Progenitor cell of endocrine pancreas (in vitro differentiated cells): Measurements from ENCODE around the gene WFDC2. TPM values are rescaled to one million over a fixed set of nuclear protein-coding genes. Genes with fewer than 3 reads are reported as not detected.

Experiments
- DNase-seq: peaks from one replicate; pipeline ENCODE4 v3.0.0; 2021; ENCODE audit warnings: low spot score; ENCODE audit not compliant: unreplicated experiment
- H3K27ac Mint-ChIP-seq: 2 replicates; pipeline ENCODE4 v1.8.0; 2021; ENCODE audit warnings: mild to moderate bottlenecking, moderate library complexity, mixed read lengths
- H3K27me3 Mint-ChIP-seq: 2 replicates; pipeline ENCODE4 v1.8.0; 2021; ENCODE audit warnings: mixed read lengths
- H3K36me3 Mint-ChIP-seq: 2 replicates; pipeline ENCODE4 v1.8.0; 2022; ENCODE audit warnings: mixed read lengths; ENCODE audit not compliant: insufficient read depth
- H3K4me1 Mint-ChIP-seq: 2 replicates; pipeline ENCODE4 v1.8.0; 2021; ENCODE audit warnings: low read depth, mixed read lengths
- H3K4me3 Mint-ChIP-seq: 2 replicates; pipeline ENCODE4 v1.8.0; 2021; ENCODE audit warnings: low read depth, mild to moderate bottlenecking, moderate library complexity, mixed read lengths
- H3K9me3 Mint-ChIP-seq: 2 replicates; pipeline ENCODE4 v1.8.0; 2021; ENCODE audit warnings: low read depth, mixed read lengths
- CTCF ChIP-seq: fragments of 200-600 bp; sonication (generic); IDR thresholded peaks from one replicate; pipeline ENCODE4 v1.5.0; 2021; ENCODE audit warnings: antibody characterized with exemption, mild to moderate bottlenecking; ENCODE audit not compliant: unreplicated experiment
- long read RNA-seq: library from polyadenylated mRNA; unstranded; transcript quantifications from one replicate; pipeline ENCODE4 v2.0.0, GENCODE V29; 2020
- total RNA-seq: library from RNA; stranded (reverse); gene quantifications from 2 replicates; pipeline ENCODE4 v1.2.1, GENCODE V29; 2021

WFDC2 gene
- total RNA-seq: 161 and 188 TPM in 2 replicates
- long read RNA-seq, transcript WFDC2-204 (4 exons, 614 nt): major isoform, 6 of 10 reads
- long read RNA-seq, partial matches to known transcripts: 0 of 10 reads
- long read RNA-seq, other reads (novel, unspliced or antisense): 0 of 10 reads

- TF ChIP-seq CTCF: peak; percentile 39
- peaks cover 7% of the 10 kb centered on the region for H3K9me3 Mint-ChIP-seq
- H3K27me3 Mint-ChIP-seq: no peaks in the 10 kb centered on the region
- H3K4me3 Mint-ChIP-seq: peak within 1 kb of the TSS; percentile 82
- peak within 1 kb of the TSS; percentile 94 for H3K27ac Mint-ChIP-seq
- peak; percentile 55 for DNase-seq
- peaks cover 36% of the 10 kb centered on the region for H3K4me1 Mint-ChIP-seq
- peaks cover 12% of the 10 kb centered on the region for H3K36me3 Mint-ChIP-seq
Observed at GRCh38 chr20:45469336-45470261, at the start of gene WFDC2. Gene WFDC2, plus strand, starts transcription at chr20:45469753. Its CDS starts 29 bp downstream, at chr20:45469782.

- no peaks in the 10 kb centered on the region for H3K9me3 Mint-ChIP-seq
- peaks cover 13% of the 10 kb centered on the region for H3K36me3 Mint-ChIP-seq
- H3K27me3 Mint-ChIP-seq: no peaks in the 10 kb centered on the region
- peak overlapping the region; percentile 46 for H3K27ac Mint-ChIP-seq
- no peak overlapping the region for H3K4me3 Mint-ChIP-seq
- TF ChIP-seq CTCF: no peak
- peaks cover 18% of the 10 kb centered on the region for H3K4me1 Mint-ChIP-seq
- DNase-seq: no peak
Observed at GRCh38 chr20:45420125-45420524, 49.4 kb upstream of the WFDC2 start.

- Mint-ChIP-seq H3K27me3 (no peaks in the 10 kb centered on the region), H3K27ac (no peak overlapping the region), H3K4me3 (no peak overlapping the region), H3K9me3 (no peaks in the 10 kb centered on the region), H3K4me1 (peaks cover 4% of the 10 kb centered on the region), H3K36me3 (peaks cover 12% of the 10 kb centered on the region)
- TF ChIP-seq CTCF: no peak
- DNase-seq: no peak
Observed at GRCh38 chr20:45423700-45424099, 45.9 kb upstream of the WFDC2 start.

- H3K36me3 Mint-ChIP-seq: peaks cover 9% of the 10 kb centered on the region
- H3K27me3 Mint-ChIP-seq: no peaks in the 10 kb centered on the region
- H3K4me3 Mint-ChIP-seq: no peak overlapping the region
- H3K4me1 Mint-ChIP-seq: no peaks in the 10 kb centered on the region
- H3K27ac Mint-ChIP-seq: no peak overlapping the region
- no peaks in the 10 kb centered on the region for H3K9me3 Mint-ChIP-seq
- no peak for TF ChIP-seq CTCF
- DNase-seq: no peak
Observed at GRCh38 chr20:45425561-45425960, 44.0 kb upstream of the WFDC2 start.

GRCh38 chr20:45426320-45427016 lies 43.1 kb upstream of the WFDC2 start:
- H3K4me1 Mint-ChIP-seq: no peaks in the 10 kb centered on the region
- no peak overlapping the region for H3K27ac Mint-ChIP-seq
- H3K27me3 Mint-ChIP-seq: no peaks in the 10 kb centered on the region
- TF ChIP-seq CTCF: no peak
- no peaks in the 10 kb centered on the region for H3K9me3 Mint-ChIP-seq
- H3K4me3 Mint-ChIP-seq: no peak overlapping the region
- peaks cover 8% of the 10 kb centered on the region for H3K36me3 Mint-ChIP-seq
- DNase-seq: no peak
